IMR-90 (cell line): ENCODE results near the gene POMT2. TPM values are rescaled to one million over a fixed set of nuclear protein-coding genes. Genes with fewer than 3 reads are reported as not detected.

Source experiments
- ATAC-seq: fragments of 200-7000 bp; cut with Tn5 transposase; 2 replicates; pipeline ENCODE4 v1.9.1; 2020; ENCODE audit warnings: low read depth, mild to moderate bottlenecking, moderate library complexity
- BruUV-seq: library from RNA; stranded (reverse); fragments of 400-500 nt; replicated peaks from 2 replicates; lab custom pipeline; 2021; lab: Mats Ljungman, UMichigan
- CTCF ChIA-PET: fragments of 300-600 bp; formaldehyde crosslinking; extraction: SDS; loops from one replicate; lab custom pipeline; 2021; ENCODE audit warnings: antibody characterized with exemption; lab: Yijun Ruan, JAX
- POLR2A ChIA-PET: fragments of 300-600 bp; sonication (Branson Sonifier 250); formaldehyde crosslinking; loops from one replicate; lab custom pipeline; 2022; ENCODE audit warnings: antibody characterized with exemption; ENCODE audit not compliant: unreplicated experiment; lab: Charles Lee
- DNase-seq: peaks from one replicate; pipeline ENCODE4 v3.0.0; 2013
- H2AFZ ChIP-seq: replicated peaks from 2 replicates; pipeline ENCODE3; 2013; ENCODE audit warnings: low read length, mild to moderate bottlenecking; ENCODE audit not compliant: poor library complexity
- H2AK5ac ChIP-seq: 2 replicates; pipeline ENCODE4 v1.6.1; 2013; ENCODE audit warnings: low read depth, low read length, inconsistent platforms
- H2AK9ac ChIP-seq: replicated peaks from 2 replicates; pipeline ENCODE3; 2013; ENCODE audit warnings: mild to moderate bottlenecking, low read depth, low read length, moderate library complexity; ENCODE audit not compliant: poor library complexity
- H2BK120ac ChIP-seq: 2 replicates; pipeline ENCODE4 v1.6.1; 2013; ENCODE audit warnings: low read depth, low read length, inconsistent platforms
- H2BK15ac ChIP-seq: 3 replicates; pipeline ENCODE4 v1.6.1; 2013; ENCODE audit warnings: low read depth, low read length, inconsistent platforms
- H2BK20ac ChIP-seq: 2 replicates; pipeline ENCODE4 v1.6.1; 2013; ENCODE audit warnings: low read depth, mild to moderate bottlenecking, inconsistent platforms, low read length, moderate library complexity
- H2BK5ac ChIP-seq: 2 replicates; pipeline ENCODE4 v1.6.1; 2013; ENCODE audit warnings: mild to moderate bottlenecking, low read depth, low read length, inconsistent platforms; ENCODE audit not compliant: poor library complexity, severe bottlenecking
- H3K14ac ChIP-seq: replicated peaks from 2 replicates; pipeline ENCODE4 v1.6.1; 2013; ENCODE audit warnings: low read depth, low read length, inconsistent platforms
- H3K18ac ChIP-seq: 2 replicates; pipeline ENCODE4 v1.6.1; 2013; ENCODE audit warnings: low read depth, low read length, control low read depth
- H3K23ac ChIP-seq: 2 replicates; pipeline ENCODE4 v1.6.1; 2013; ENCODE audit warnings: low read depth, low read length, inconsistent platforms
- H3K27ac ChIP-seq: 2 replicates; pipeline ENCODE4 v1.5.1; 2013; ENCODE audit warnings: mild to moderate bottlenecking, control low read depth, low read length; ENCODE audit not compliant: insufficient read depth
- H3K27me3 ChIP-seq: 2 replicates; pipeline ENCODE4 v1.6.1; 2013; ENCODE audit warnings: low read length; ENCODE audit not compliant: control insufficient read depth, insufficient read depth
- H3K36me3 ChIP-seq: 2 replicates; pipeline ENCODE4 v1.6.1; 2013; ENCODE audit warnings: low read length, mixed read lengths; ENCODE audit not compliant: control insufficient read depth, insufficient read depth
- H3K4ac ChIP-seq: 2 replicates; pipeline ENCODE4 v1.6.1; 2013; ENCODE audit warnings: low read depth, low read length, inconsistent platforms
- H3K4me1 ChIP-seq: 2 replicates; pipeline ENCODE4 v1.6.1; 2013; ENCODE audit warnings: low read length, mixed read lengths; ENCODE audit not compliant: control insufficient read depth, insufficient read depth
- H3K4me2 ChIP-seq: 2 replicates; pipeline ENCODE4 v1.6.1; 2013; ENCODE audit warnings: low read depth, mild to moderate bottlenecking, control low read depth, low read length, moderate library complexity
- H3K4me3 ChIP-seq: 2 replicates; pipeline ENCODE4 v1.5.1; 2013; ENCODE audit warnings: low read depth, mild to moderate bottlenecking, control low read depth, low read length, moderate library complexity; ENCODE audit not compliant: insufficient read depth
- H3K56ac ChIP-seq: 2 replicates; pipeline ENCODE4 v1.6.1; 2013; ENCODE audit warnings: low read length, inconsistent platforms; ENCODE audit not compliant: insufficient read depth; ENCODE audit errors: extremely low read depth
- H3K79me1 ChIP-seq, 2 experiments: 2 replicates each; pipeline ENCODE4 v1.6.1; 2013; ENCODE audit warnings: low read length in 2 of 2, inconsistent platforms in 1 of 2, low read depth in 1 of 2
- H3K9ac ChIP-seq: 2 replicates; pipeline ENCODE4 v1.6.1; 2013; ENCODE audit warnings: low read depth, low read length, control low read depth
- H3K9me1 ChIP-seq: 2 replicates; pipeline ENCODE4 v1.6.1; 2013; ENCODE audit warnings: low read length, inconsistent platforms; ENCODE audit not compliant: insufficient read depth
- H3K9me3 ChIP-seq: 2 replicates; pipeline ENCODE4 v1.6.1; 2013; ENCODE audit warnings: low read length; ENCODE audit not compliant: control insufficient read depth, insufficient read depth
- H4K20me1 ChIP-seq: 2 replicates; pipeline ENCODE4 v1.6.1; 2013; ENCODE audit warnings: low read length, inconsistent platforms; ENCODE audit not compliant: insufficient read depth
- H4K5ac ChIP-seq: 2 replicates; pipeline ENCODE4 v1.6.1; 2013; ENCODE audit warnings: mild to moderate bottlenecking, low read depth, low read length, control low read depth
- H4K8ac ChIP-seq, 2 experiments: 2 replicates each; pipeline ENCODE4 v1.6.1; 2013; ENCODE audit warnings: low read depth in 2 of 2, low read length in 2 of 2, control low read depth in 1 of 2, inconsistent platforms in 1 of 2
- H4K91ac ChIP-seq: 2 replicates; pipeline ENCODE4 v1.6.1; 2013; ENCODE audit warnings: low read depth, low read length, inconsistent platforms; ENCODE audit not compliant: insufficient read depth
- FOS ChIP-seq: fragments of 150-350 bp; IDR thresholded peaks from 2 replicates; pipeline ENCODE4 v1.6.1; 2016; ENCODE audit warnings: low read depth, low read length
- MAZ ChIP-seq: IDR thresholded peaks from 2 replicates; pipeline ENCODE4 v1.6.1; 2012; ENCODE audit warnings: low read depth, mild to moderate bottlenecking, low read length, improper control_type of control experiment, moderate library complexity, borderline replicate concordance
- NFE2L2 ChIP-seq: fragments of 150-350 bp; IDR thresholded peaks from 2 replicates; pipeline ENCODE4 v1.6.1; 2016; ENCODE audit warnings: low read depth, mild to moderate bottlenecking, low read length
- POLR2A ChIP-seq: IDR thresholded peaks from 2 replicates; pipeline ENCODE4 v1.6.1; 2012; ENCODE audit warnings: mild to moderate bottlenecking, low read depth, low read length
- RAD21 ChIP-seq: IDR thresholded peaks from 2 replicates; pipeline ENCODE4 v1.6.1; 2012; ENCODE audit warnings: low read length, improper control_type of control experiment
- WGBS, 2 experiments: methylation state at CpG; one replicate each; pipeline versions ENCODE4 v1.1.5 to v1.1.7; 2013; ENCODE audit warnings: missing lambda C conversion rate in 2 of 2; ENCODE audit not compliant: insufficient read length in 1 of 2; ENCODE audit errors: extremely low coverage in 2 of 2; 5-methylcytosine and 5-hydroxymethylcytosine counted together
- dilution Hi-C: fragments of 300-500 bp; cut with HindIII; formaldehyde crosslinking; loops from one replicate; pipeline ENCODE4 v1.14.3; 2018; ENCODE audit warnings: low sequenced_read_pairs; ENCODE audit not compliant: unreplicated experiment
- in situ Hi-C: fragments of 300-500 bp; cut with MboI; formaldehyde crosslinking; loops from 3 replicates; pipeline ENCODE4 v1.14.3; 2019; ENCODE audit warnings: low sequenced_read_pairs, inconsistent platforms, mixed read lengths
- intact Hi-C: fragments of 100-400 bp; cut with micrococcal nuclease; formaldehyde crosslinking; loops from 2 replicates; pipeline ENCODE4 v1.10.0; 2022
- polyA plus RNA-seq, 3 experiments: library from polyadenylated mRNA; depleted of rRNA; stranded (reverse); fragments of >200 nt; gene quantifications; 2 replicates each; pipeline ENCODE4 v1.2.3, GENCODE V29; 2012; ENCODE audit warnings: low replicate concordance in 1 of 3
- total RNA-seq: library from RNA; depleted of rRNA; stranded (reverse); fragments of >200 nt; gene quantifications from 2 replicates; pipeline ENCODE4 v1.2.3, GENCODE V29; 2012
- TF ChIP-seq, protein P1 (sequence below): fragments of 150-350 bp; IDR thresholded peaks from 2 replicates; pipeline ENCODE4 v1.6.1; 2017; ENCODE audit warnings: mild to moderate bottlenecking, antibody characterized with exemption, low read length, low read depth

POMT2 gene
- total and polyA plus RNA-seq, 2 of the 4 experiments (the other 2 are of a cell fraction): 6.5 to 13.0 TPM

DNA sequence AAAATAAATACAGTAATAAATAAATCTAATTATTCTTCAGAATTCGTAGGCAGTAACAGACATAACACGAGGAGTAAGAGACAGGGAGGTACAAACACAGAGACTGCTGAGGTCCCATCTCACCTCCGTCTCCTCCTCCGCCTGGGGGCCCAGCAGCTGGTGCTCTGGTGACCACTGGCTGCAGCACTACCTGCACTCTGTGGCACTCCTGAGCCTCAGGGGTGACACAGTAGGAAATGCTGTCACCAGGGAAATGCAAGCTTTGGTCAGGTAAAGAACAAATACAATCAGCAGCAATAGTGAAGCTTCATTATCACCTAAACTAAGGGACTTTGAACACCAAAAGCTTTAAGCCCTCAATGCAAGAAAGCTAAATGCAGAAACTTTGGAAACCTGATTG is 19.7 kb upstream of the POMT2 start:
- Histone ChIP-seq H2BK15ac (no peak overlapping the region), H4K20me1 (no peaks in the 10 kb centered on the region), H2AK9ac (no peak overlapping the region), H2AFZ (no peak overlapping the region), H3K4ac (no peak overlapping the region), H3K9ac (no peak overlapping the region), H3K9me3 (no peaks in the 10 kb centered on the region), H3K36me3 (peaks cover 8% of the 10 kb centered on the region), H3K4me1 (peaks cover 4% of the 10 kb centered on the region; the same call in 1 of the 2 replicates), H3K79me1 (no peaks in the 10 kb centered on the region), H2BK120ac (no peak overlapping the region), H4K5ac (no peak overlapping the region), H3K27me3 (no peaks in the 10 kb centered on the region), H3K9me1 (0 out of 2 replicates have a peak, but pooled peaks cover 4% of the 10 kb centered on the region), H3K23ac (no peak overlapping the region), H2BK5ac (no peak overlapping the region), H3K4me2 (no peak overlapping the region), H3K4me3 (no peak overlapping the region), H3K14ac (no peak overlapping the region), H3K27ac (no peak overlapping the region), H2BK20ac (no peak overlapping the region), H4K8ac (no peak overlapping the region), H4K91ac (no peak overlapping the region), H2AK5ac (no peak overlapping the region), H3K56ac (no peak overlapping the region), H3K18ac (no peak overlapping the region)
- dilution Hi-C loops (no loop called here), intact Hi-C loops (no loop called here), in situ Hi-C loops (no loop called here)
- no TSS peak for BruUV-seq
- no CpG with 5 or more reads among the region's 4 CpGs for WGBS, 2 experiments
- TF ChIP-seq NFE2L2 (no peak), POLR2A (no peak), MAZ (no peak), FOS (no peak), RAD21 (no peak)
- TF ChIP-seq, protein P1, sequence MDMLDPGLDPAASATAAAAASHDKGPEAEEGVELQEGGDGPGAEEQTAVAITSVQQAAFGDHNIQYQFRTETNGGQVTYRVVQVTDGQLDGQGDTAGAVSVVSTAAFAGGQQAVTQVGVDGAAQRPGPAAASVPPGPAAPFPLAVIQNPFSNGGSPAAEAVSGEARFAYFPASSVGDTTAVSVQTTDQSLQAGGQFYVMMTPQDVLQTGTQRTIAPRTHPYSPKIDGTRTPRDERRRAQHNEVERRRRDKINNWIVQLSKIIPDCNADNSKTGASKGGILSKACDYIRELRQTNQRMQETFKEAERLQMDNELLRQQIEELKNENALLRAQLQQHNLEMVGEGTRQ: no peak
- DNase-seq (no peak), ATAC-seq (no peak)
- ChIA-PET POLR2A (no interaction called here), CTCF (no interaction called here)
